ENCODE results near the gene C21orf58.

Gene C21orf58

DNA sequence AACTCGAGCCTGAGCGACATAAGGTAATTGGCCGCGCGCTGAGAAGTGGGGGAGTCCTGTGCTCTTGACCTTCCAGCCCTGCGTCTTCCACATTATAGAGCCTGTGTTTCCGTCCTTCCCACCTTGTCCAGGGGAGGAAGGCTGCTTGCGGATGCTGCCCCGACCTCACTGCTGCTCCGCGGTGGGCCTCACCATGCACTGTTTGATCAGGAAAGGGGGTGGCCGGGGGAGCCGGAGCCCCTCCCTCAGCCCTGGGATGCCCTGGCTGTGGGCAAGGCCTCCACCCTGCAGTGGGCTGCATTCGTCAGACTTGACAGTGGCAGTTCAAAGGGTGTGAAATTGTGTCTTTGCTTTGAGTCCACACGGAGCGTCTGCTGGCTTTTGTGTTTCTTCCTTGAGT, 30.4 kb upstream of the C21orf58 start:
- Histone ChIP-seq H3K9me3 (ENCODE audit: low read length) (no peaks in the 10 kb centered on the region), H3F3A (ENCODE audit: insufficient read depth, low read length) (no peaks in the 10 kb centered on the region), H3K9me2 (ENCODE audit: low read depth, low read length) (no peaks in the 10 kb centered on the region), H3K4me3 (ENCODE audit: low read depth, low read length, poor library complexity, severe bottlenecking) (no peak overlapping the region), H3K27ac (ENCODE audit: low read depth, low read length, poor library complexity, severe bottlenecking) (no peak overlapping the region), H3K4me1 (ENCODE audit: insufficient read depth, low read length, severe bottlenecking) (peaks cover 31% of the 10 kb centered on the region), H3K36me3 (ENCODE audit: insufficient read depth, low read length) (peaks cover 87% of the 10 kb centered on the region), H3K27me3 (ENCODE audit: insufficient read depth, low read length) (no peaks in the 10 kb centered on the region), H3K79me2 (ENCODE audit: insufficient read depth, low read length) (no peaks in the 10 kb centered on the region), H3K4me2 (ENCODE audit: low read length) (no peak overlapping the region), H2AFZ (ENCODE audit: low read length) (no peak overlapping the region), H4K20me1 (ENCODE audit: insufficient read depth, low read length) (no peaks in the 10 kb centered on the region), H3K9ac (ENCODE audit: low read length) (no peak overlapping the region)
- TF ChIP-seq, protein P1, sequence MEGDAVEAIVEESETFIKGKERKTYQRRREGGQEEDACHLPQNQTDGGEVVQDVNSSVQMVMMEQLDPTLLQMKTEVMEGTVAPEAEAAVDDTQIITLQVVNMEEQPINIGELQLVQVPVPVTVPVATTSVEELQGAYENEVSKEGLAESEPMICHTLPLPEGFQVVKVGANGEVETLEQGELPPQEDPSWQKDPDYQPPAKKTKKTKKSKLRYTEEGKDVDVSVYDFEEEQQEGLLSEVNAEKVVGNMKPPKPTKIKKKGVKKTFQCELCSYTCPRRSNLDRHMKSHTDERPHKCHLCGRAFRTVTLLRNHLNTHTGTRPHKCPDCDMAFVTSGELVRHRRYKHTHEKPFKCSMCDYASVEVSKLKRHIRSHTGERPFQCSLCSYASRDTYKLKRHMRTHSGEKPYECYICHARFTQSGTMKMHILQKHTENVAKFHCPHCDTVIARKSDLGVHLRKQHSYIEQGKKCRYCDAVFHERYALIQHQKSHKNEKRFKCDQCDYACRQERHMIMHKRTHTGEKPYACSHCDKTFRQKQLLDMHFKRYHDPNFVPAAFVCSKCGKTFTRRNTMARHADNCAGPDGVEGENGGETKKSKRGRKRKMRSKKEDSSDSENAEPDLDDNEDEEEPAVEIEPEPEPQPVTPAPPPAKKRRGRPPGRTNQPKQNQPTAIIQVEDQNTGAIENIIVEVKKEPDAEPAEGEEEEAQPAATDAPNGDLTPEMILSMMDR (IDR thresholded peaks at IDR 0.05; ENCODE audit: low read length), result no peak
- TF ChIP-seq EZH2 (IDR thresholded peaks at IDR 0.05; ENCODE audit: borderline replicate concordance, low read length), result no peak

DNA sequence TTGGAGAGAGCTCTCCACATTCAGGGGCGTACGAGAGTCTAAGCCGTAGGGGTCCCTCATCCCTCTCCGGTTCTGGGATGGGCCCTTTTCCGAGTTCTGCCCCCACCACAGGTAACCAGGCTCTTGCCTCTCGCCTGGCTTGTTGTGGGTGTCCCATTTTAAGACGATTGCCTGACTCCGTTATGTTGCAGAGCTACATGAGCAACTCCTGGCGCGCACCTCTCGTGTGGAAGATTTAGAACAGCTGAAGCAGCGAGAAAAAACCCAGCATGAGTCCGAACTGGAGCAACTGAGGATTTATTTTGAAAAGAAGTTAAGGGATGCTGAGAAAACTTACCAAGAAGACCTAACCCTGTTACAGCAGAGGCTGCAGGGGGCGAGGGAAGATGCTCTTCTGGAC, 29.2 kb upstream of the C21orf58 start:
- Histone ChIP-seq H3K36me3 (ENCODE audit: insufficient read depth, low read length) (peaks cover 89% of the 10 kb centered on the region), H3K27ac (ENCODE audit: low read depth, low read length, poor library complexity, severe bottlenecking) (no peak overlapping the region), H3K9ac (ENCODE audit: low read length) (no peak overlapping the region), H2AFZ (ENCODE audit: low read length) (no peak overlapping the region), H3K9me3 (ENCODE audit: low read length) (no peaks in the 10 kb centered on the region), H3K4me1 (ENCODE audit: insufficient read depth, low read length, severe bottlenecking) (peaks cover 31% of the 10 kb centered on the region), H3F3A (ENCODE audit: insufficient read depth, low read length) (no peaks in the 10 kb centered on the region), H3K79me2 (ENCODE audit: insufficient read depth, low read length) (no peaks in the 10 kb centered on the region), H3K9me2 (ENCODE audit: low read depth, low read length) (no peaks in the 10 kb centered on the region), H4K20me1 (ENCODE audit: insufficient read depth, low read length) (no peaks in the 10 kb centered on the region), H3K4me2 (ENCODE audit: low read length) (no peak overlapping the region), H3K27me3 (ENCODE audit: insufficient read depth, low read length) (no peaks in the 10 kb centered on the region), H3K4me3 (ENCODE audit: low read depth, low read length, poor library complexity, severe bottlenecking) (no peak overlapping the region)
- TF ChIP-seq, protein P1 (IDR thresholded peaks at IDR 0.05; ENCODE audit: low read length), result no peak
- no peak for TF ChIP-seq EZH2 (IDR thresholded peaks at IDR 0.05; ENCODE audit: borderline replicate concordance, low read length)

DNA sequence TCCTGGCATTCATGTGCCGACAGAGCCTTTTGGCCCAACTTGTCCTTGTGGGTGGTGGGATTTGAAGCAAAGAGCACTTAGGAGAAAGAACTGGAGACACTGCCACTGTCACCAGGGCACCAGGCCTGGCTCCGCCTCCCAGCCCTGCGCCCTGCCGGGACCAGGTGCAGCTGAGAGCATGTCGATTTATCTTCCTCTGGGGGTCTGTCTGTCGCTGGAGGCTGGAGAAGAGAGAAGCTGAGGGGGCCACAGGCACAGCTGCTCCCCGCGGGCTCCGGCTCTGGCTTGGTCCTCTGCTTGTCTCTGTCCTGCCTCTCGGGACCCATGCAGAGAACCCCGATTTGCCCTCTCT, 28.5 kb upstream of the C21orf58 start:
- no peak for TF ChIP-seq EZH2 (IDR thresholded peaks at IDR 0.05; ENCODE audit: borderline replicate concordance, low read length)
- TF ChIP-seq, protein P1 (IDR thresholded peaks at IDR 0.05; ENCODE audit: low read length), result no peak
- H3K36me3 ChIP-seq (ENCODE audit: insufficient read depth, low read length), result peaks cover 90% of the 10 kb centered on the region

More for the DNA sequence above, 28.5 kb upstream of the C21orf58 start:
- H3F3A ChIP-seq (ENCODE audit: insufficient read depth, low read length), result no peaks in the 10 kb centered on the region
- no peaks in the 10 kb centered on the region for H4K20me1 ChIP-seq (ENCODE audit: insufficient read depth, low read length)
- H3K79me2 ChIP-seq (ENCODE audit: insufficient read depth, low read length), result no peaks in the 10 kb centered on the region
- no peak overlapping the region for H3K27ac ChIP-seq (ENCODE audit: low read depth, low read length, poor library complexity, severe bottlenecking)
- H3K4me3 ChIP-seq (ENCODE audit: low read depth, low read length, poor library complexity, severe bottlenecking), result no peak overlapping the region
- no peak overlapping the region for H3K9ac ChIP-seq (ENCODE audit: low read length)
- no peaks in the 10 kb centered on the region for H3K9me2 ChIP-seq (ENCODE audit: low read depth, low read length)
- H3K4me2 ChIP-seq (ENCODE audit: low read length), result no peak overlapping the region
- H3K9me3 ChIP-seq (ENCODE audit: low read length), result no peaks in the 10 kb centered on the region
- H3K27me3 ChIP-seq (ENCODE audit: insufficient read depth, low read length), result no peaks in the 10 kb centered on the region
- no peak overlapping the region for H2AFZ ChIP-seq (ENCODE audit: low read length)
- H3K4me1 ChIP-seq (ENCODE audit: insufficient read depth, low read length, severe bottlenecking), result peaks cover 27% of the 10 kb centered on the region

All from OCI-LY1 (cell line).